Measurements from ENCODE around the gene TNFRSF21.

TNFRSF21 gene, protein sequence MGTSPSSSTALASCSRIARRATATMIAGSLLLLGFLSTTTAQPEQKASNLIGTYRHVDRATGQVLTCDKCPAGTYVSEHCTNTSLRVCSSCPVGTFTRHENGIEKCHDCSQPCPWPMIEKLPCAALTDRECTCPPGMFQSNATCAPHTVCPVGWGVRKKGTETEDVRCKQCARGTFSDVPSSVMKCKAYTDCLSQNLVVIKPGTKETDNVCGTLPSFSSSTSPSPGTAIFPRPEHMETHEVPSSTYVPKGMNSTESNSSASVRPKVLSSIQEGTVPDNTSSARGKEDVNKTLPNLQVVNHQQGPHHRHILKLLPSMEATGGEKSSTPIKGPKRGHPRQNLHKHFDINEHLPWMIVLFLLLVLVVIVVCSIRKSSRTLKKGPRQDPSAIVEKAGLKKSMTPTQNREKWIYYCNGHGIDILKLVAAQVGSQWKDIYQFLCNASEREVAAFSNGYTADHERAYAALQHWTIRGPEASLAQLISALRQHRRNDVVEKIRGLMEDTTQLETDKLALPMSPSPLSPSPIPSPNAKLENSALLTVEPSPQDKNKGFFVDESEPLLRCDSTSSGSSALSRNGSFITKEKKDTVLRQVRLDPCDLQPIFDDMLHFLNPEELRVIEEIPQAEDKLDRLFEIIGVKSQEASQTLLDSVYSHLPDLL

DNA sequence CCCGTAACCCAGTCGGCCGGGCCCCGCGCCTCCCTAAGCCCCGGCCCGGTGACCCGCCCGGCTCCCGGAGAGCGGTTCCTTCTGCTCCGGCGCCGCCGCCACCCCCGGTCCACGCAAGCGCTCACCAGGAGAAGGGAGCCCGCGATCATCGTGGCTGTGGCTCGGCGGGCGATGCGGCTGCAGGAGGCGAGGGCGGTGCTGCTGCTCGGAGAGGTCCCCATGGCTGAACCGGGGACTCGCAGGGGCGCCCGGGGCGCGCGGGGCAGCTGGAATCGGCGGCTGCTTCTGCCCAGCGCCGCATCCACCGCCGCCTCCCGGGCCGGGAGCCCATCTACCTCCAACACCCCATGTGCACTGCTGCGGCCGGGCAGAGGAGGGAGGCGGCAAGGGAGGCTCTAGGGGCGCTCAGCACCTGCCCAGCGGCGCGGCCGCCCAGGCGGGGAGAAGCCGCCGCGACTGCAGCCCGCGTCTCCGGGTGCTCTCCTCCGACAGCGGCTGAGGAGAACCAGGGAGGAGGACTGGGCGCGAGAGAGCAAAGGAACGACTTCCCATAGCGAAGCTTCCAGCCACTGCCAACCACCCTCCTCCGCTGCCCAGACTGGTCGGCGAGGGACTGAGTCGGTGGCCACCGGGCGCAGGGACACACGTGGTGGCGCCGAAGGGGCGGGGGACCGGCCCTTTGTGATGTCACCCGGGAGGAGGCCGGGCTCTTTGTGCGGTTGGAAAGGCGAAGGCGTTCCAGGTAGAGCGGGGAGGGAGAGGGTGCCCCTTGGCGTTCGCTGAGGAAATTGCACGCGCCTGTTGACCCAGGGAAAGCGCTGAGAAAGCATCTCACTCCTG, at the start of gene TNFRSF21:
Gene TNFRSF21 (minus strand): TSS at position 615 of the 840 bp plus-strand sequence. CDS start 394 bp downstream, at position 221.
- no peaks in the 10 kb centered on the region for H3K36me3 Mint-ChIP-seq
- H3K4me3 Mint-ChIP-seq = peak within 1 kb of the TSS; percentile 80
- no peaks in the 10 kb centered on the region for H3K9me3 Mint-ChIP-seq
- no peak within 1 kb of the TSS for H3K27ac Mint-ChIP-seq
- H3K4me1 Mint-ChIP-seq = peaks cover 10% of the 10 kb centered on the region
- peaks cover 38% of the 10 kb centered on the region for H3K27me3 Mint-ChIP-seq

- Mint-ChIP-seq H3K9me3 (no peaks in the 10 kb centered on the region), H3K36me3 (no peaks in the 10 kb centered on the region), H3K27ac (no peak overlapping the region), H3K4me1 (no peaks in the 10 kb centered on the region), H3K27me3 (peaks cover 4% of the 10 kb centered on the region), H3K4me3 (no peak overlapping the region)
These were observed 48.9 kb upstream of the TNFRSF21 start for GRCh38 chr6:47358440-47359225.

- no peaks in the 10 kb centered on the region for H3K4me1 Mint-ChIP-seq
- no peaks in the 10 kb centered on the region for H3K36me3 Mint-ChIP-seq
- H3K9me3 Mint-ChIP-seq = no peaks in the 10 kb centered on the region
- H3K27me3 Mint-ChIP-seq = peaks cover 4% of the 10 kb centered on the region
- H3K4me3 Mint-ChIP-seq = no peak overlapping the region
- H3K27ac Mint-ChIP-seq = no peak overlapping the region
These were observed 48.1 kb upstream of the TNFRSF21 start for GRCh38 chr6:47357827-47358226.

- no peaks in the 10 kb centered on the region for H3K36me3 Mint-ChIP-seq
- H3K4me1 Mint-ChIP-seq = no peaks in the 10 kb centered on the region
- H3K27me3 Mint-ChIP-seq = peaks cover 2% of the 10 kb centered on the region
- no peak overlapping the region for H3K4me3 Mint-ChIP-seq
- no peaks in the 10 kb centered on the region for H3K9me3 Mint-ChIP-seq
- no peak overlapping the region for H3K27ac Mint-ChIP-seq
These were observed 45.8 kb upstream of the TNFRSF21 start for GRCh38 chr6:47355496-47355895.

- Mint-ChIP-seq H3K4me1 (no peaks in the 10 kb centered on the region), H3K27me3 (peaks cover under 1% of the 10 kb centered on the region), H3K4me3 (no peak overlapping the region), H3K36me3 (no peaks in the 10 kb centered on the region), H3K9me3 (no peaks in the 10 kb centered on the region), H3K27ac (no peak overlapping the region)
These were observed 44.2 kb upstream of the TNFRSF21 start for GRCh38 chr6:47353871-47354270.

GRCh38 chr6:47352966-47353365, 43.3 kb upstream of the TNFRSF21 start:
- no peaks in the 10 kb centered on the region for H3K4me1 Mint-ChIP-seq
- H3K27me3 Mint-ChIP-seq = no peaks in the 10 kb centered on the region
- H3K4me3 Mint-ChIP-seq = no peak overlapping the region
- H3K27ac Mint-ChIP-seq = no peak overlapping the region
- H3K36me3 Mint-ChIP-seq = no peaks in the 10 kb centered on the region
- no peaks in the 10 kb centered on the region for H3K9me3 Mint-ChIP-seq

DNA sequence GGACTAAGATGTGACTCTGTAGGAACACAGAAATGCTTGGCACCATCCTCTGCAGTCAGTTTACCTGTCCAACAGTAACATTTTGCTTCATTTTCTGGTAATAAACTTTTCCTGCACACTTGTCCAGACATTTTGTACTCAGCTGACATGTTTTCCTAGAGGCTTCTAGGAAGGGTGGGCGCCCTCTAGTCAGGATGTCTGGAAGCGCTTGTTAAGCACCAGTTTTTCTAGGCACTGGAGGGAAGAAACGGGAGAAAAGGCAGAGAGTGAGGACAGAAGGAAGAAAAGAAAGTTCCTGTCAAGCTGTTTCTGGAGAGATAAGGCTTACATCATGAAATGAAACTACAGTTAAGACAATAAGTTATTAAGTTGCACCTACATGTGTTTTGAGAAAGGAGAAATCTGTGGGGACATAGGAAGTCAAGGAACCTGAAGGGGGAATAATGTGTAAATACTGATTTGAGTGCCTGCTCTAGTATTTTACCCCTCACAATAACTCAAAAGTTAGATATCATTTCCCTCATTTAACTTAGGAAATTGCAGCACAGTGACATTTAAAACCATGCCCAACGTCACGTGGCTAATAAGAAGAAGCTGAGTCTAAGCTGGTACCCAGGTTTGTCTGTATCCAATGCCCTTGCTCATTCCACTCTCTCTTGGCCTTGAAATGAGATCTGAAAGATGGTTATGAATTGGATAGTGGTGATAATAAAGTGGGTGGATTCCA, 42.7 kb upstream of the TNFRSF21 start:
- Mint-ChIP-seq H3K36me3 (no peaks in the 10 kb centered on the region), H3K27me3 (no peaks in the 10 kb centered on the region), H3K4me1 (no peaks in the 10 kb centered on the region), H3K4me3 (no peak overlapping the region), H3K9me3 (no peaks in the 10 kb centered on the region), H3K27ac (no peak overlapping the region)

DNA sequence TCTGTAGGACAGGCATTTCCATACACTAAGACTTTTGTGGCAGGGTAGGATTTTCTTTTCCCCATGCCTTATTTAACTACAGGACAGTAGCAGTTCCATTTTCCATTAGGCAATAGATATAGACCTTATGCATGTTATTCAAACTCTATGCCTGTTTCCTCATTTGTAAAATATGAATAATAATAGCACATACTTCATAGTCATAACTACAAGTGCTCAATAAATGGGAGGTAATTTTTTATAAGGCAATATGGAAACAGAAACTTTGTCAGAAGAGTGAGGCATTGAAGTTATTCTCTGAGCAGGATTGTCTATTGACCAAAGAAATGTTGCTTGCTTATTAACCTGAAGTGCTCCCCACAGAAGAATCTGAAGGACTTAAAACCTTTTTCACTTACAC, 41.9 kb upstream of the TNFRSF21 start:
- H3K27ac Mint-ChIP-seq = no peak overlapping the region

DNA sequence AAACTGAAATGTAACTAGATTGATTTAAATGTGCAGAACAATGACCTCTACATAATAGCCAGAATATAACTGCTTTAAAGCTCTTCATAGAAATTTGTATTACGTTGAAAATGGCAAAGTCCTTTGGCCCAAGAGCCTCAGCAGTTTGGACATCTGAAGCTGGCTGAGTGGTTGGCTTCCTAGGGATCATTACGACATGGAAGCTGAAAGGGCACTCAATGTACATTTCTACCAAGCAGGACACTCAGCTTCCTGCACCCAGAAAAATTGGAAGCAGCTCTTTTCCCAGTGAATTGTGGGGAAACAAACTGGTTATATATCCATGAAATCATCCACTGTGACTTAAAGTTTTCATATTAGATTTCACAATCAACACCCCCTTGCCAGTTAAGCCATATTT, 40.2 kb upstream of the TNFRSF21 start:
- H3K36me3 Mint-ChIP-seq = no peaks in the 10 kb centered on the region
- no peaks in the 10 kb centered on the region for H3K4me1 Mint-ChIP-seq
- H3K27me3 Mint-ChIP-seq = peaks cover 6% of the 10 kb centered on the region
- no peaks in the 10 kb centered on the region for H3K9me3 Mint-ChIP-seq
- H3K4me3 Mint-ChIP-seq = no peak overlapping the region
- H3K27ac Mint-ChIP-seq = no peak overlapping the region

More for the DNA sequence above, 41.9 kb upstream of the TNFRSF21 start:
- peaks cover 3% of the 10 kb centered on the region for H3K27me3 Mint-ChIP-seq
- no peaks in the 10 kb centered on the region for H3K36me3 Mint-ChIP-seq
- H3K4me1 Mint-ChIP-seq = no peaks in the 10 kb centered on the region
- H3K9me3 Mint-ChIP-seq = no peaks in the 10 kb centered on the region
- H3K4me3 Mint-ChIP-seq = no peak overlapping the region

- Mint-ChIP-seq H3K27me3 (peaks cover 6% of the 10 kb centered on the region), H3K4me1 (no peaks in the 10 kb centered on the region), H3K27ac (no peak overlapping the region), H3K4me3 (no peak overlapping the region), H3K9me3 (no peaks in the 10 kb centered on the region), H3K36me3 (no peaks in the 10 kb centered on the region)
These were observed 38.7 kb upstream of the TNFRSF21 start for GRCh38 chr6:47348316-47348863.

GRCh38 chr6:47345761-47346160, 36.1 kb upstream of the TNFRSF21 start:
- Mint-ChIP-seq H3K4me3 (no peak overlapping the region), H3K27me3 (peaks cover 6% of the 10 kb centered on the region), H3K36me3 (no peaks in the 10 kb centered on the region), H3K27ac (no peak overlapping the region), H3K4me1 (no peaks in the 10 kb centered on the region), H3K9me3 (no peaks in the 10 kb centered on the region)

GRCh38 chr6:47344022-47344421, 34.3 kb upstream of the TNFRSF21 start:
- Mint-ChIP-seq H3K4me3 (no peak overlapping the region), H3K27ac (no peak overlapping the region), H3K36me3 (no peaks in the 10 kb centered on the region), H3K4me1 (no peaks in the 10 kb centered on the region), H3K9me3 (no peaks in the 10 kb centered on the region), H3K27me3 (peaks cover 6% of the 10 kb centered on the region)

DNA sequence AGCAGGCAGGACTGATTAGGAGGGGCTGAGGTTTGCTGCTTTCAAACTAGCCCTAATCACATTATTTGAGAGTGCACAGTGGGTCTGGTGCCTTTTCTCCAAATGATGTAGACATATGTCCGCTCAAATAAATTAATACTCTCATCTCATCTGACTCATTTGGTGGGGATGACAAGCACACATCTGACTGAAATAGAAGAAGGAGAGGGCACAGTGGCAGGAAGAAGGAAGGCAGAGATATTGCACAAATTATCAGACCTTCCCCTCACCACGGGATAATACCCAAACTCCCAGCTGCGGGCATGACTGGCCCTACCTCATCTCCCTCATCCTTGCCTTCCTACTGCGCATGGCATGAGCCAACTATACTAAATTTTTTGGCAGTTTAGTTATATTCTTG, 33.9 kb upstream of the TNFRSF21 start:
- Mint-ChIP-seq H3K4me3 (no peak overlapping the region), H3K4me1 (no peaks in the 10 kb centered on the region), H3K36me3 (no peaks in the 10 kb centered on the region), H3K27ac (no peak overlapping the region), H3K27me3 (peaks cover 6% of the 10 kb centered on the region), H3K9me3 (no peaks in the 10 kb centered on the region)

DNA sequence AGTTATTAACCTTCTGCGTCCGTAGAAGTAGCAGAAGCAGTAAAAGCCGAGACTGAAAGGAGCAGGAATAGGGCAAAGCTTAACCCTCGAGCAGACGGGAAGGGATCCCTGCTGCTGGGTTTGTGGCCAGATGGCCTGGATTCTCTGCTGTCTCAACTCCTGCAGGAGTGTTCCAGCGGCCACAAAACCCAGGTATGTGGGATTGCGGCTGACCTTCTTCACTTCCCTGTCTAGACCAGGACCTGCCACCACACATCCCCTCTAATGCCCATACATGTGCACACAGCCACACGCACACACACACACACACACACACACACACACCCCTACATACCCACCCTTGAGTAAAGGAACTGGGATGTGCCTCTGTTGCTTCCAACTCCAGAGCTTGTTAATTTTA, 33.1 kb upstream of the TNFRSF21 start:
- no peaks in the 10 kb centered on the region for H3K4me1 Mint-ChIP-seq

More for the DNA sequence above, 33.1 kb upstream of the TNFRSF21 start:
- Mint-ChIP-seq H3K27ac (no peak overlapping the region), H3K4me3 (no peak overlapping the region), H3K36me3 (no peaks in the 10 kb centered on the region), H3K27me3 (peaks cover 6% of the 10 kb centered on the region), H3K9me3 (no peaks in the 10 kb centered on the region)

Data from activated naive CD4-positive, alpha-beta T cell treated with anti-CD3 and anti-CD28 coated beads, Interleukin-2, amount 50 U/mL, for 24 hours (primary cell).